BJ (cell line): ENCODE data around the gene DOK3. TPM values are rescaled to one million over a fixed set of nuclear protein-coding genes. Genes with fewer than 3 reads are reported as not detected.

Experiments
- CTCF ChIA-PET: fragments of 350-600 bp; formaldehyde crosslinking; extraction: SDS; loops from one replicate; lab custom pipeline; 2021; ENCODE audit warnings: antibody characterized with exemption, inconsistent platforms; lab: Yijun Ruan, JAX
- POLR2A ChIA-PET: fragments of 300-600 bp; sonication (Branson Sonifier 250); formaldehyde crosslinking; extraction: SDS; loops from one replicate; lab custom pipeline; 2021; ENCODE audit warnings: antibody characterized with exemption; lab: Charles Lee
- DNase-seq: peaks from one replicate; pipeline ENCODE4 v3.0.0-alpha.2; 2011; ENCODE audit warnings: low read depth
- H3K27me3 ChIP-seq: 2 replicates; pipeline ENCODE4 v1.6.0; 2011; ENCODE audit warnings: low read length; ENCODE audit not compliant: control insufficient read depth, insufficient read depth
- H3K36me3 ChIP-seq: 2 replicates; pipeline ENCODE4 v1.5.1; 2011; ENCODE audit warnings: low read length; ENCODE audit not compliant: control insufficient read depth, insufficient read depth
- H3K4me3 ChIP-seq: 2 replicates; pipeline ENCODE4 v1.5.1; 2011; ENCODE audit warnings: low read depth, mild to moderate bottlenecking, control low read depth, low read length
- polyA plus RNA-seq: library from polyadenylated mRNA; depleted of rRNA; stranded (reverse); fragments of >200 nt; gene quantifications from 2 replicates; pipeline ENCODE4 v1.2.3, GENCODE V29; 2011
- TF ChIP-seq, protein P1 (sequence below): IDR thresholded peaks from 2 replicates; pipeline ENCODE4 v1.5.1; 2011; ENCODE audit warnings: low read depth, mild to moderate bottlenecking, control low read depth, inconsistent platforms, low read length, moderate library complexity; ENCODE audit not compliant: insufficient read depth

The DOK3 gene
- polyA plus RNA-seq, 1 experiment: 1.2 TPM

DNA sequence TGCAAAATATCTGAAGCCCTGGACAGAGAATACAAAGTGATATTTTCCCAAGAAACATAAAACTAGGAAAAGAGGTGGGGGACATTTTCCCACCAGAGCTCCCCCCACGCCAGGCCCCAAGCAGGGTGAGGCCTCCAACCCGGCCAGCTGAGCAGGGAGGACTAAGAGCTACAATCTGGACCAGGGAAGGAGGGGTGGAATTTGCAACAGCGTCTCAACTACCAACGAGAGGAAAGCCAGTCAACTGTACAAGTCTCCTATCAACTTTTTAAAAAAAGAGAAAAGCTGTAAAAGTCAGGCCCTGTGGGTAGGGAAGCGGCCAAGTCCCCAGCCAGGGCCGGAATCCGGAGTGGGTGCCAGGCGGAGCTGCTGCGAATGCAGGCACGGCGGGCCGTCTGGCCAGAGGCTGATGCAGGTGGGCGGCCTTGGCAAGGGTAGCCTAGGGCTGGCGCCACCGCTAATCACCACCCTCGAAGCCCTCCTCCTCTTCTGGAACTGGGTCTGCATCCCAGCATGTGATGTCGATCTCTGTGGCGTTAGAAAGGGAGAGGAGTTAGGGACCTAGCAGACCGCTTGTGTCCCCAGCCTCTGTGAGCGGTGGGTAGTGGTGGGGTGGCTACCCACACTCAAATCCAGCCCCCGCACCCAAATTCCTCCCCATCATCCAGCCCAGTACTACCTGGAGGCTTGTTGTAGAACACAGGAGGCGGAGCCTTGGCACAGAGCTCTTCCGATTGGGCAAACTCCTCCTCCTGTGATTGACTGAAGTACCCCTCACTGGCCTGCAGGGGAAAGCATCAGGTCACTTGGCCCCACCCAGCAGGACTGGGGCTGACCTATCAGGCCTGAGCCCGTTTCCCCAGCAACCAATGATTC, 52.4 kb downstream of the DOK3 start:
- H3K27me3 ChIP-seq: no peaks in the 10 kb centered on the region
- DNase-seq: peak; percentile 87
- H3K36me3 ChIP-seq: peaks cover 33% of the 10 kb centered on the region
- ChIA-PET CTCF (interaction anchor here (0.5 to 18.6 kb wide), 24 partner anchors 9 to 343 kb away, joined by 3 to 352 read pairs (median 4); partner anchors contain the start of genes F12, PDLIM7 and PFN3), POLR2A (interaction anchor here (0.5 to 0.8 kb wide), 2 partner anchors 38 to 40 kb away, joined by 3 to 8 read pairs; no protein-coding TSS in a partner anchor)
- TF ChIP-seq, protein P1, sequence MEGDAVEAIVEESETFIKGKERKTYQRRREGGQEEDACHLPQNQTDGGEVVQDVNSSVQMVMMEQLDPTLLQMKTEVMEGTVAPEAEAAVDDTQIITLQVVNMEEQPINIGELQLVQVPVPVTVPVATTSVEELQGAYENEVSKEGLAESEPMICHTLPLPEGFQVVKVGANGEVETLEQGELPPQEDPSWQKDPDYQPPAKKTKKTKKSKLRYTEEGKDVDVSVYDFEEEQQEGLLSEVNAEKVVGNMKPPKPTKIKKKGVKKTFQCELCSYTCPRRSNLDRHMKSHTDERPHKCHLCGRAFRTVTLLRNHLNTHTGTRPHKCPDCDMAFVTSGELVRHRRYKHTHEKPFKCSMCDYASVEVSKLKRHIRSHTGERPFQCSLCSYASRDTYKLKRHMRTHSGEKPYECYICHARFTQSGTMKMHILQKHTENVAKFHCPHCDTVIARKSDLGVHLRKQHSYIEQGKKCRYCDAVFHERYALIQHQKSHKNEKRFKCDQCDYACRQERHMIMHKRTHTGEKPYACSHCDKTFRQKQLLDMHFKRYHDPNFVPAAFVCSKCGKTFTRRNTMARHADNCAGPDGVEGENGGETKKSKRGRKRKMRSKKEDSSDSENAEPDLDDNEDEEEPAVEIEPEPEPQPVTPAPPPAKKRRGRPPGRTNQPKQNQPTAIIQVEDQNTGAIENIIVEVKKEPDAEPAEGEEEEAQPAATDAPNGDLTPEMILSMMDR: peak; percentile 74
- no peak overlapping the region for H3K4me3 ChIP-seq

- H3K36me3 ChIP-seq: peaks cover 31% of the 10 kb centered on the region
- H3K27me3 ChIP-seq: no peaks in the 10 kb centered on the region
- H3K4me3 ChIP-seq: no peak overlapping the region
- DNase-seq: no peak
- ChIA-PET CTCF (interaction anchor here (0.5 to 18.6 kb wide), 18 partner anchors 9 to 342 kb away, joined by 3 to 352 read pairs (median 4); partner anchors contain the start of genes F12, PDLIM7 and PFN3), POLR2A (no interaction called here)
- TF ChIP-seq, protein P1: no peak
These were observed 53.0 kb downstream of the DOK3 start for GRCh38 chr5:177456591-177456964.

DNA sequence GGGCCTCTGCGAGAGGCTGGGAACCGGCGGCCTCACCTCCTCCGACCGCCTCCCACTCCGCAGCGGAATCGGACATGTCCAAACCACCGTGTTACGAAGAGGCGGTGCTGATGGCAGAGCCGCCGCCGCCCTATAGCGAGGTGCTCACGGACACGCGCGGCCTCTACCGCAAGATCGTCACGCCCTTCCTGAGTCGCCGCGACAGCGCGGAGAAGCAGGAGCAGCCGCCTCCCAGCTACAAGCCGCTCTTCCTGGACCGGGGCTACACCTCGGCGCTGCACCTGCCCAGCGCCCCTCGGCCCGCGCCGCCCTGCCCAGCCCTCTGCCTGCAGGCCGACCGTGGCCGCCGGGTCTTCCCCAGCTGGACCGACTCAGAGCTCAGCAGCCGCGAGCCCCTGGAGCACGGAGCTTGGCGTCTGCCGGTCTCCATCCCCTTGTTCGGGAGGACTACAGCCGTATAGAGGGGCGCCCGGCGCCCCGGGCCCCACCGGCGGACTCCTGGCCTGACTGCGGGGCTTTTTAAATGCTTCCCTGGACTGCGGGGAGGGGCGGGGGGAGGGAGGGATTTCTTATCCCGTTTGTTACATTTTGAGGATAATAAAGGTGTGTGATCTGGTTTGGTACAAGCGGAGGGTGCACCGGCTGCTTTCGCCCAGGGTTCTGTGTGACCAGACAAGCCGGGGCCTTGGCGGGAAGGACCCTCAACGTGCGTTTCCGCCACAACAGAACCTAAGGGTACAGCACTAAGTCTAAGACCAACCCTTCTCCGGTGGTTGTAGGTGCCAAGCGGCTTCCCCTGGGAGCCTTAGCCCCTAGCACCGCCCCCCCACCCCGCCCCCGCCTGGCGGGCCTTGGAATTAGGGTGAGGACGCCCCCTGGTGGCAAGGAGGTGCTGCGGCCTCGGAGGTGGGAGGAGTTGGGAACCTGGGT, 53.7 kb downstream of the DOK3 start:
- ChIA-PET CTCF (interaction anchor here (0.5 to 18.6 kb wide), 30 partner anchors 9 to 342 kb away, joined by 3 to 352 read pairs (median 6); partner anchors contain the start of genes DBN1, F12, LMAN2 and MXD3), POLR2A (no interaction called here)
- DNase-seq: no peak
- TF ChIP-seq, protein P1: peak; percentile 100
- peak overlapping the region; percentile 41 for H3K4me3 ChIP-seq
- H3K36me3 ChIP-seq: peaks cover 31% of the 10 kb centered on the region
- no peaks in the 10 kb centered on the region for H3K27me3 ChIP-seq

DNA sequence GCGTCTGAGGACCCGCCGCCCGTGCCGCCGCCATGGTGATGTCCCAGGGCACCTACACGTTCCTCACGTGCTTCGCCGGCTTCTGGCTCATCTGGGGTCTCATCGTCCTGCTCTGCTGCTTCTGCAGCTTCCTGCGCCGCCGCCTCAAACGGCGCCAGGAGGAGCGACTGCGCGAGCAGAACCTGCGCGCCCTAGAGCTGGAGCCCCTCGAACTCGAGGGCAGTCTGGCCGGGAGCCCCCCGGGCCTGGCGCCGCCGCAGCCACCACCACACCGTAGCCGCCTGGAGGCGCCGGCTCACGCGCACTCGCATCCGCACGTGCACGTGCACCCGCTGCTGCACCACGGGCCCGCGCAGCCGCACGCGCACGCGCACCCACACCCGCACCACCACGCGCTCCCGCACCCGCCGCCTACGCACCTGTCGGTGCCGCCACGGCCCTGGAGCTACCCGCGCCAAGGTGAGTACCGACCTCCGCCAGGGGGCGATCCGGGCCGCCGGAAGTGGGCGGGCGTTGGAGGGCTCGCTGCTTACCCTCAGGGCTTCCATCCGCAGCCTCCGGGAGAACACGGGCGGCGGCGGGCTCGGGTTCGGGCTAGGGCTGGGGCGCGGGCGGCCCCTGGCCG, 54.5 kb downstream of the DOK3 start:
- Histone ChIP-seq H3K4me3 (peak overlapping the region; percentile 41), H3K36me3 (peaks cover 28% of the 10 kb centered on the region), H3K27me3 (no peaks in the 10 kb centered on the region)
- TF ChIP-seq, protein P1: peak; percentile 58
- CTCF ChIA-PET: interaction anchor here (0.5 to 18.6 kb wide), 32 partner anchors 9 to 714 kb away, joined by 3 to 352 read pairs (median 8); partner anchors contain the start of genes DBN1, DOK3, F12 and LMAN2
- POLR2A ChIA-PET: no interaction called here
- no peak for DNase-seq
